Frontal cortex (tissue), 4 donors: ENCODE measurements around the gene KRTAP5-5. TPM values are rescaled to one million over a fixed set of nuclear protein-coding genes. Genes with fewer than 3 reads are reported as not detected.

ENCODE experiments used
- DNase-seq, 2 donors: peaks; one replicate each; pipeline ENCODE4 v3.0.0; 2012; ENCODE audit warnings: low spot score in 2 of 2
- FAIRE-seq: peaks from 2 replicates; lab custom pipeline; 2012; peaks lifted over from hg19 to GRCh38; lab: Jason Lieb, UNC
- total RNA-seq: library from RNA; depleted of rRNA; stranded (reverse); fragments of >200 nt; gene quantifications from one replicate; pipeline ENCODE4 v1.2.3, GENCODE V29; 2014
- donor health status: control.
- donor health status: control.
- donor health status: control.

Gene KRTAP5-5
- total RNA-seq, 1 donor from 2014 or later, result not detected

DNA sequence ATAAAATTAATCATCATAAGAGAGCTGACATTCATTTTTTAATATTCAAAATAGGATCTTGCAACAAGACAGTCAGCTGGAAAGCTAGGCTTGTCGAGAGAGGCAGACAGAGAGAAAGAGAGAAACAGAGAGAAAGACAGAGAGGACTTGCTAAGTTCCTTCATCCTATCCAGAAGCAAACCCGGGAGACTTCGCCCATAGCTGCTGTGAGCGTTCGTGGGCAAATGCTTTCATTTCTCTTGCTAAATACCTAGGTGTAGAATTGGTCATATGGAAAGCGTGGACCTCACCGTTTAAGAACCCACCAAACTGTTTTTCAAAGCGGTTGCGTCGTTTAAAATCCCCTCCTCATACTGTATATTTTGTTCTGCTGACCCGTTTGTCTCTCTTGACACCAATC is 42.1 kb downstream of the KRTAP5-5 start:
- FAIRE-seq (no peak), DNase-seq (no peak)

DNA sequence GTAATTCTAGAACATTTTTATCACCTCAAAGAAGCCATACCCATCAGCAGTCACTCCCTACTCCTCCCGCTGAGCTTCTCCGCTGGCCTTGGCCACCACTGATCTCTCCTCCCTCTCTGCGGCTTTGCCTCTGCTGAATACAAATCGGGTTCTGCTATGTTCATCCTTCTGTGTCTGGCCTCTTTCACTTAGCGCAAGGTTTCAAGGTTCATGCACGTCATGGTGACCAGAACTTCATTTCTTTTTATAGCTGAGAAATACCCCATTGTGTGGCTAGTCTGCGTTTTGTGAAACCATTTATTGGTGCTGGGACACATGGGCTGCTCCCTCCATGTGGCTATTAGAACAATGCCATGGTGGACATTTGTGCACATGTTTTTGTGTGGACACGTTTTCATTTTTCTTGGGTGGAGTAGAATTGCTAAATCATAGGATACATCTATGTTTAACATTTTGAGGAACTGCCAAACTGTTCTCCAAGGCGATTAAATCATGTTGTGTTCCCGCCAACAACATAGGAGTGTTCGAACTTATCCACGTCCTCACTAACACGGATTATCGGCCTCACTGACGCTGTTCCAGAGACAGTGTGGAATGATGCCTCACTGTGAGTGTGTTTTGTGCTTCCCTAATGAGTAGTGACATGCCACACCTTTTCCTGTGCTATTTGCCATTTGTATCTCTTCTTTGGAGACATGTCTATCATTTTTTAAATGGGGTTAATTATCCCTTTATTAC is 43.2 kb downstream of the KRTAP5-5 start:
- DNase-seq (no peak), FAIRE-seq (no peak)

DNA sequence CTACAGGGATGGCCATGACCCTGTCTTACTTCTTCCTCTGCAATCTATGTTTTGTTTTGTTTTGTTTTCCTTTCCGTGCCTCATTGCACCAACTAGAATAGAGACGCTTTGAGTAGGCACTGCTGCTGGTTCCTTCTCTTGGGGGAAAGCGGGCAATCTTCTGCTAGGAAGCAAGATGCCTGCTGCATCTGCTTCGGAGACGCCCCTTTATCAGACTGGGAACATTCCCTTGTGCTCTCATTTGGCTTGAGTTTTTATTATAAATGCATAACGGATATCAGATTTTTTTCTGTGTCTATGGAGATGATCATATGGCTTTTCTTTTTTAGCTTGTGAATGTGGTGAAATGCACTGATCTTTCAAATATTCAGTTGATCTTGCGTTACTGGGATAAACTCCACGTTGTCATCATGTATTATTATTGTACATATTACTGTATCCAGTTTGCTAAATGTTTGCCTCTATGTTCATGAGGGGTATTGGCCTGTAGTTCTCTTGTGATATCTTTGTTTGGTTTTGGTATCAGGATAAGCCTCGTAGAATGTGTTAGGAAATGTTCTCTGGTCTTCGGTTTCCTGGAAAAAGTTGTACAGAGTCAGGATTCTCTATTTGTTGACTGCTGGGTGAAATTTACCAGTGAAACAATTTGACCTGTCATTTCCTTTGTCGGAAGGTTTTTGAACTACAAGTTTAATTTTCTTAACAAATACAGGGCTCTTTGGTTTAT is 44.0 kb downstream of the KRTAP5-5 start:
- no peak for FAIRE-seq

DNA sequence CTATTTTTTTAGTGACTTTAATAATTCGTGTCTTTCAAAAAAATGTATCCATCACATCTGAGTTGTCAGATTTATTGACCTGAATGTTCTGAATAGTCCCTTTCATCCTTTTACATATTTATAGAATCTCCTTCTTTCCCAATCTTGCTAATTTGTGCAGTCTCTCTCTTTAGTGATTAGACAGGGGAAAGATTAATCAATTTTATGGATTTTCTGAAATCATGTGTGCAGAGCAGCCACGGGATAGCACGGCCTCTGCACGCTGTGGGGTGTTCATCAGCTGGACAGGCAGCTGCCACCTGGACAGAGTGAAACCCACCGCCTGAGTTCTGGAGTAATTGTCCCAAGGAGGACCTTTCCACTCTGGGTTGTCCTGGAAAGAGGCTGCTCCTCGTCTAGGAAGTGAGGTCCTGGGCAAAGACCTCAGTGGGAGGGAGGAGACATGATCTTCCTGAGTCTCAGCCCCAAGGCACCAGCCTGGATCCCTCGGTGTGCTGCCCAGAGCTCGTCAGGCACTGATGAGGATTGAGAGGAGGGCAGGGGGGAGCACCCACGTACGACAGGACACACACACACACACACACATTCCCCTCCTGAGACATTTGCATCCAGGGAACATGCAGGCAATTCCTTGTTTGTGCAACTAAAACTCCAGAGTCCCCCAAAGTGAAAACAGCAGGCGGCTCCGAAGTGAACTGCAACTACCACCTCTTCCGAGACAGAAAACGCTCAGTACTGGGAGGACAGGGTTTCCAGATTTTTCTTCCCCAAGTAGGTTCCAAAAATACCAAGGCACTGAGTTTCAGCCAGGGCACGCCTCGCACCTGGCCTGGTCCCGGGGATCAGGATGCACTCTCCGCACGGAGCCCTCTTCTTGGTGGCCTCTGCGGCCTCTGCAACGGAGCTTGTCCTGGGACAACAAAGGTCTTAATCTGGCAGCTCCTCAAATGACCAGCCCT is 44.9 kb downstream of the KRTAP5-5 start:
- no peak for FAIRE-seq
- DNase-seq, result no peak

More for the DNA sequence above, 44.0 kb downstream of the KRTAP5-5 start:
- DNase-seq, result no peak

DNA sequence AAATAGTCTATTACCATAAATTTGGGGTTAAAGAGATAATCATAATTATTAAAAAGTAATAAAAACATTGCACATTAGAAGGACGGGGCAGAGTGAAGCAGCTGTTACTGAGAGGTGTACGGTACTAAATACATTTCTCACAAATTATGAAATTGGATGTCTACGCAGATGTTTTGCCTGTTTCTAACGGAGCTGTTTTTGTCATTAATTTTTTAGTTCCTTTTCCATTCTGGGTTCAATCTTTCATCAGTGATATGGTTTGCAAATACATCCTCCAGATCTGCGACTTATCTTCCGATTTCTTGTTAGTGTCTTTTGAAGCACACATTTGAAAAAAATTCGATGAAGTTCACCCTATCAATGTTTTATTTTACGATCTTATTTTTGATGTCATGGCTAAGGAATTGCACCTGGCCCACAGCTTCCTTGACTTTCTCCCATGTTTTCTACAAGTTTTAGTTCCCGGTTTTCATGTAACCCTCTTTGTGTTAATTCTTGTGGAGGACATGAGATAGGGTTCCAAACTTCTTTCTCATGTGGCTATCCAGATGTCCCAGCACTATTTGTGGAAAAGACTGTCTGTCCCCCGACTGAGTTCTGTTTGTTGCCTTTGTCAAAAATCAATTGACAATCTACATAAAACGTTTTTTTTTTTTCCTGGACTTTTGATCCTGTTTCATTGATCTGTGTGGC is 46.1 kb downstream of the KRTAP5-5 start:
- DNase-seq (no peak), FAIRE-seq (no peak)

DNA sequence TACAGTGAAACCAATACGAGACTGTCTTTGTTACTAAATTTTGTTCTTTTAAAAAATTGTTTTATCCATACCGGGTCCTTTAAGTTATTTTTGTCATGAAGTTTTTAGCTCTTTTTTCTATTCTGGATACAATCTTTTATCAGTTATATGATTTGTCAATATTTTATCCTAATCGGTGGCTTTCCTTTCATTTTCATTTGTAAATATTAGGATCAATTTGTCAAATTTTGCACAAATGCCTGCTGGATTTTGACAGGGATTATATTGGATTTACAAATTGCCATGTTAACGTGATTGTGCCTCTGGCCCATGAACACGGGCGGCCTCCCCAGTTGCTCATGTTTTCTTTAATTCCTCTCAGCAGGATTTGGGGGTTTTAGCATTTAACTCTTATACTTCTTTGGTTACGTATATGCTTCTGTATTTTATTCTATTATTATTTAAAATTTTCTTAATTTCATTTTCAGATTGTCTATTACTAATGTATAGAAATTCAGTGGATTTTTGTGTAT is 46.7 kb downstream of the KRTAP5-5 start:
- FAIRE-seq (no peak), DNase-seq (no peak)

DNA sequence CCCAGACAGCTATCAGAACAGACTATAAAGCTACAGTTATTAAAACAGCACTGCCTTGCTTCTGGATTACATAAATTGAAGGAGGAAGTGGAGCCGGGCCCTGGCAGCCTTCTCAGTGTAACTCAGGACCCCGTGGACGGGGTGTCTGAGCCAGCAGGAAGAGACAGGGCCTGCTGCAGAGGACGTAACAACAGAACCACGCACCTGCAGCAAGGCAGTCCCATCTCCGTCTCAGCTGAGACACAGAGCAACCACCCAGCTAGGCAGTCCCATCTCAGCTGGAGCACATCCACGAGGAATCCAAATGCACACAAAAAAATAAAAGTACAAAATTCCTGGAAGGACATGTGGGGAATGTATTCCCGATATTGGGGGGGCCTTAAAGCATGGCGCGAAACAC is 50.3 kb downstream of the KRTAP5-5 start:
- no peak for FAIRE-seq
- no peak for DNase-seq

Other genes starting within 250 kb of the KRTAP5-5 start
- 35.9 TPM for gene BRSK2, start 239.8 kb upstream of the KRTAP5-5 start, total RNA-seq
- gene MOB2, start 143.0 kb upstream of the KRTAP5-5 start, total RNA-seq, result 15.1 TPM
- gene DUSP8, start 57.5 kb upstream of the KRTAP5-5 start, total RNA-seq, result 4.1 TPM
- not detected for gene KRTAP5-1, start 44.5 kb upstream of the KRTAP5-5 start, total RNA-seq
- gene KRTAP5-2, start 31.5 kb upstream of the KRTAP5-5 start, total RNA-seq, result not detected
- gene KRTAP5-3, start 21.3 kb upstream of the KRTAP5-5 start, total RNA-seq, result not detected
- gene KRTAP5-4, start 7.6 kb upstream of the KRTAP5-5 start, total RNA-seq, result not detected
- not detected for gene KRTAP5-6, start 67.4 kb downstream of the KRTAP5-5 start, total RNA-seq
- gene IFITM10, start 120.8 kb downstream of the KRTAP5-5 start, total RNA-seq, result 0.41 TPM
- 22.0 TPM for gene CTSD, start 134.2 kb downstream of the KRTAP5-5 start, total RNA-seq
- not detected for gene SYT8, start 205.2 kb downstream of the KRTAP5-5 start, total RNA-seq
- not detected for gene TNNI2, start 209.2 kb downstream of the KRTAP5-5 start, total RNA-seq
- gene LSP1, start 223.3 kb downstream of the KRTAP5-5 start, total RNA-seq, result 0.82 TPM